ENCODE results near the gene BBS9.

DNA sequence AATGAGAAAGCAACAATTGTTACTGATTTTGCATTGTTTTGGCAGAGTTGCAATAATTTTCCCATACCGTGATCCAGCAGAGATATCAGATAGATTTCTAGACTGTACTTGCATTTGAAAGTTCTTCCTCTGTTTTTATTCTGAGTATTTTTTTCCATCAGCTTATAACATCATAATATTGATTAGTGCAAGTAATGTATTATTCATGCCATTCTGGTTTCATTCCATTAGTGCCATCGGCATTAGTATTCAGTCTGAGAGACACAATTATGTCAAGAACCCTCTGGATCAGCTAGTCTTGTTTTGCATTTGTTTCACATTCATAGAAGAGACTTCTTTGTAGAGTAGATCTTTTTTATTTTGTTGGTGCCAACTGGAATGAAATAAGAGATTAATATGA is 304.0 kb downstream of the BBS9 start:
- TF ChIP-seq POLR2AphosphoS5 (IDR thresholded peaks at IDR 0.05; ENCODE audit: borderline replicate concordance, low read depth, low read length) (no peak), EZH2 (IDR thresholded peaks at IDR 0.05) (no peak)

Data from SK-N-MC (cell line).